Mucosa of descending colon (tissue), 3 donors: ENCODE data around the gene DNAH2. TPM values are rescaled to one million over a fixed set of nuclear protein-coding genes. Genes with fewer than 3 reads are reported as not detected.

Source experiments
- ATAC-seq: fragments of 200-7000 bp; cut with Tn5 transposase; one replicate; pipeline ENCODE4 v1.9.1; 2020; ENCODE audit warnings: mild to moderate bottlenecking, moderate library complexity
- DNase-seq, 3 donors: peaks; one replicate each; pipeline ENCODE4 v3.0.0-alpha.2; 2020
- H3K36me3 ChIP-seq: fragments of 200-600 bp; one replicate; pipeline ENCODE4 v1.8.0; 2021; ENCODE audit warnings: low read depth, mild to moderate bottlenecking
- H3K4me1 ChIP-seq: fragments of 200-600 bp; one replicate; pipeline ENCODE4 v1.8.0; 2021; ENCODE audit warnings: low read depth, mild to moderate bottlenecking
- H3K4me3 ChIP-seq: fragments of 200-600 bp; one replicate; pipeline ENCODE4 v1.8.0; 2021; ENCODE audit warnings: mild to moderate bottlenecking
- H3K9me3 ChIP-seq: fragments of 200-600 bp; one replicate; pipeline ENCODE4 v1.8.0; 2021; ENCODE audit warnings: mild to moderate bottlenecking
- CTCF ChIP-seq: fragments of 200-600 bp; IDR thresholded peaks from one replicate; pipeline ENCODE4 v1.8.0; 2022; ENCODE audit warnings: antibody characterized with exemption, mild to moderate bottlenecking
- intact Hi-C, 2 donors: fragments of 100-400 bp; cut with DNase I in 1 of 2; cut with micrococcal nuclease in 1 of 2; formaldehyde crosslinking; loops; one replicate each; pipeline versions ENCODE4 v1.11.0 to v1.11.1; 2022; cut with DNase I, micrococcal nuclease
- total RNA-seq, 3 donors: library from RNA; stranded (reverse); fragmentation: NEBNext Ultra II Directional in 2 of 3; extraction: Animal tissue kit (Norgen Biotek cat#: 25700) in 2 of 3; gene quantifications; one replicate each; pipeline versions ENCODE4 v1.2.1 to v1.2.4, GENCODE V29; 2021 to 2023
- donor health status: DM: no; HTN: no; CAD: no; lungs with moderate emphysema.
- donor health status: DM: no; HTN: no; CAD: no.
- donor health status: DM: no; HTN: yes; CAD: no.

DNAH2 gene
- total RNA-seq, 3 donors from 2014 or later = 0.19 to 0.70 (median 0.29) TPM

- DNase-seq = peak; percentile 64 to 72 (median 66)
- no peak for TF ChIP-seq CTCF
- intact Hi-C loops = no loop called here
- H3K4me1 ChIP-seq = peaks cover 43% of the 10 kb centered on the region
- H3K9me3 ChIP-seq = no peaks in the 10 kb centered on the region
- no peak overlapping the region for H3K4me3 ChIP-seq
- peaks cover 15% of the 10 kb centered on the region for H3K36me3 ChIP-seq
- ATAC-seq = no peak
Observed at GRCh38 chr17:7855660-7856010, 138.1 kb downstream of the DNAH2 start.

- H3K4me1 ChIP-seq = peaks cover 42% of the 10 kb centered on the region
Observed at GRCh38 chr17:7856011-7856810, 138.7 kb downstream of the DNAH2 start.

GRCh38 chr17:7856811-7857712 lies 139.5 kb downstream of the DNAH2 start, which contains the start of gene NAA38:
Gene NAA38 (minus strand): TSS chr17:7857559. CDS start chr17:7857463, 96 bp downstream.
- DNase-seq (peak; percentile 95 to 98 (median 98)), ATAC-seq (peak; percentile 86)
- peak; percentile 28 for TF ChIP-seq CTCF
- intact Hi-C loops = no loop called here
- peaks cover 15% of the 10 kb centered on the region for H3K36me3 ChIP-seq
- peaks cover 35% of the 10 kb centered on the region for H3K4me1 ChIP-seq
- peak within 1 kb of the TSS; percentile 42 for H3K4me3 ChIP-seq
- H3K9me3 ChIP-seq = no peaks in the 10 kb centered on the region

More at GRCh38 chr17:7856011-7856810, 138.7 kb downstream of the DNAH2 start:
- H3K36me3 ChIP-seq = peaks cover 15% of the 10 kb centered on the region
- intact Hi-C loops = no loop called here
- no peaks in the 10 kb centered on the region for H3K9me3 ChIP-seq
- H3K4me3 ChIP-seq = peak overlapping the region; percentile 36
- DNase-seq = peak; percentile 75 to 79 (median 78)
- no peak for TF ChIP-seq CTCF
- peak; percentile 30 for ATAC-seq

- Histone ChIP-seq H3K4me1 (peaks cover 36% of the 10 kb centered on the region), H3K36me3 (peaks cover 12% of the 10 kb centered on the region), H3K4me3 (peak within 1 kb of the TSS; percentile 42), H3K9me3 (no peaks in the 10 kb centered on the region)
- DNase-seq (peak; percentile 88 to 96 (median 90)), ATAC-seq (peak; percentile 73)
- intact Hi-C loops = no loop called here
- no peak for TF ChIP-seq CTCF
Observed at GRCh38 chr17:7857713-7858521, 140.4 kb downstream of the DNAH2 start, which contains the start of gene CYB5D1. Gene CYB5D1 (plus strand): TSS chr17:7858003. CDS start chr17:7858135, 132 bp downstream.

GRCh38 chr17:7858522-7858810 lies 140.9 kb downstream of the DNAH2 start:
- intact Hi-C loops = no loop called here
- peak; percentile 15 for ATAC-seq
- peaks cover 39% of the 10 kb centered on the region for H3K4me1 ChIP-seq

More at GRCh38 chr17:7858522-7858810, 140.9 kb downstream of the DNAH2 start:
- peaks cover 8% of the 10 kb centered on the region for H3K36me3 ChIP-seq
- peak overlapping the region; percentile 42 for H3K4me3 ChIP-seq
- peak; percentile 23 for TF ChIP-seq CTCF
- no peaks in the 10 kb centered on the region for H3K9me3 ChIP-seq
- peak; percentile 63 to 71 (median 66) for DNase-seq
